Fibroblast of mammary gland (primary cell): ENCODE measurements around the gene GZMB.
"Not testable (repeated sequence)": the region's sequence is repeated elsewhere in the genome, so short reads cannot be mapped to it uniquely, and the experiment has no call there.

Experiments
- DNase-seq: peaks from one replicate; pipeline ENCODE4 v3.0.0-alpha.2; 2010; ENCODE audit warnings: low read depth
- H3K4me3 ChIP-seq: 2 replicates; pipeline ENCODE4 v1.5.1; 2011; ENCODE audit warnings: low read depth, mild to moderate bottlenecking, low read length, moderate library complexity; ENCODE audit not compliant: control insufficient read depth
- TF ChIP-seq, protein P1 (sequence below): conservative IDR thresholded peaks from 2 replicates; pipeline ENCODE4 v1.5.1; 2011; ENCODE audit warnings: low read depth, low read length, inconsistent platforms; ENCODE audit not compliant: control insufficient read depth, insufficient read depth

Gene GZMB

DNA sequence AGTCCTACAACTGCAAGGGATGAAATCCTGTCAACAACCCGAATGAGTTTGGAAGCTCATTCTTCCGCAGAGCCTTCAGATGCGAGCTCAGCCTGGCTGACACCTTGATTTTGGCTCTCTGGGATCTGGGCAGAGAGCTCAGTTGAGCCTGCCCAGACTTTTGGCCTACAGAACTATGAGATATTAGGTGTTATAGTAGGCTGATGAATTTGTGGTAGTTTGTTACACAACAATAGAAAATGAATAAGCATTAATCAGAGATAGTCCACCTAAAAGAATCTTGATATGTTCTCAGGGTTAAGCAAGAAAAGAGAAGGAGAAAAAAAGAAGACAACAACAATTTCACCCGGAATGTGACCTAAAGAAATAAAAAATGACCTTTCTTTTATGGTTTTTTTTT lies 30.4 kb upstream of the GZMB start:
- H3K4me3 ChIP-seq, result no peak overlapping the region
- TF ChIP-seq, protein P1, sequence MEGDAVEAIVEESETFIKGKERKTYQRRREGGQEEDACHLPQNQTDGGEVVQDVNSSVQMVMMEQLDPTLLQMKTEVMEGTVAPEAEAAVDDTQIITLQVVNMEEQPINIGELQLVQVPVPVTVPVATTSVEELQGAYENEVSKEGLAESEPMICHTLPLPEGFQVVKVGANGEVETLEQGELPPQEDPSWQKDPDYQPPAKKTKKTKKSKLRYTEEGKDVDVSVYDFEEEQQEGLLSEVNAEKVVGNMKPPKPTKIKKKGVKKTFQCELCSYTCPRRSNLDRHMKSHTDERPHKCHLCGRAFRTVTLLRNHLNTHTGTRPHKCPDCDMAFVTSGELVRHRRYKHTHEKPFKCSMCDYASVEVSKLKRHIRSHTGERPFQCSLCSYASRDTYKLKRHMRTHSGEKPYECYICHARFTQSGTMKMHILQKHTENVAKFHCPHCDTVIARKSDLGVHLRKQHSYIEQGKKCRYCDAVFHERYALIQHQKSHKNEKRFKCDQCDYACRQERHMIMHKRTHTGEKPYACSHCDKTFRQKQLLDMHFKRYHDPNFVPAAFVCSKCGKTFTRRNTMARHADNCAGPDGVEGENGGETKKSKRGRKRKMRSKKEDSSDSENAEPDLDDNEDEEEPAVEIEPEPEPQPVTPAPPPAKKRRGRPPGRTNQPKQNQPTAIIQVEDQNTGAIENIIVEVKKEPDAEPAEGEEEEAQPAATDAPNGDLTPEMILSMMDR, result no peak
- DNase-seq, result no peak

DNA sequence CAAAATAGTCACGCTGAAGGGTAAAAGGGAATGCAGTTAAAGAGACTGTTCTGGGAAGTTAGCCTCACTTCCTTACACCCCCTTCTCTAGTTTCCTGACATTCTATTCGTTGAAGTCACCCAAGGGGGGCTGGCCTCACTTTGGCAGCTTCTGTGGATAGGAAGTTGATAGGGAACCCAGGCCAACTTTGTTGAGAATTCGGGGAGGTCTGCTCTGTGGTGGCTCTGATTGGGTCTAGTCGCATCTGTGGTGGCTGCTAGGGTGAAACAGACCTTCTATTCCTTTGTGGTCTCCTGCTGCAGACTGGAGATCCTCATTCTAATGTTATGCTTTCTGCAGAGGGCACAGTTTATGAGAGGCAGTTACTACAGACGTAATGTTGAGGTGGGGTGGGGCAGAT lies 28.8 kb upstream of the GZMB start:
- no peak for DNase-seq
- H3K4me3 ChIP-seq, result no peak overlapping the region
- TF ChIP-seq, protein P1, result no peak

DNA sequence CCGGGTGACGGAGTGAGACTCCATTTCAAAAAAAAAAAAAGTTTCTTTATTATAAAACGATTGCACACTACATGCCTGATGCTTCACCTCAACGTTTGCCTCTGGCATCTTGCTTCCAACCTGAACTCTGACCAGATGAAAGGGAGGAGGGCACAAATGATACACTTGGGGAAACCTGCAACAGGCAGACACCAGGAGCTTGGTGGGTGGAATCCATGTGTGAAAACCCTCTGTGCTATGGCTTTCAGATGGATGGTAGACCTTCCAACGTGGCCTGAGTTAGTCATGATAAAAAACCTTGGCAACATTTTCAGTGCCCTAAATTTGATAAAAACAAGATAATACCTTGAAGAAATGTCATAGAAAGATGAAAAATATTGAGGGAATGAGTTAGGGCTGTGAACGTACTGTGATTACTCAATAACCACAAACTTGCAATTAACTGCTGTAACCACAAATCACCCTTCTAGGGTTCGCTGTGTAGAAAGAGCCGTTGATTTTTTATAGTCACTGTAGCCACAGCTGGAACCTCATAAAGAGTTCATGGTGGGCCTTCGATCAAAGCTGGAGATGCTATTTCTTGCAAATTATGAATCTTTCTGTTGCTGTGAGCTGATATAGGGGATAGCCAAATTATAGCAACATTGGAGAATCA lies 26.1 kb upstream of the GZMB start:
- TF ChIP-seq, protein P1, result no peak
- no peak overlapping the region for H3K4me3 ChIP-seq
- no peak for DNase-seq

DNA sequence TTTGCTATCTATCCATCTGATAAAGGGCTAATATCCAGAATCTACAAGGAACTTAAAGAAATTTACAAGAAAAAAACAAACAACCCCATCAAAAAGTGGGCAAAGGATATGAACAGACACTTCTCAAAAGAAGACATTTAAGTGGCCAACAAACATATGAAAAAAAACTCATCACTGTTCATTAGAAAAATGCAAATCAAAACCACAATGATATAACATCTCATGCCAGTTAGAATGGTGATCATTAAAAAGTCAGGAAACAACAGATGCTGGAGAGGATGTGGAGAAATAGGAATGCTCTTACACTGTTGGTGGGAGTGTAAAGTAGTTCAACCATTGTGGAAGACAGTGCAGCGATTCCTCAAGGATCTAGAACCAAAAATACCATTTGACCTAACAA lies 14.4 kb upstream of the GZMB start:
- DNase-seq, H3K4me3 ChIP-seq: not testable (repeated sequence)

DNA sequence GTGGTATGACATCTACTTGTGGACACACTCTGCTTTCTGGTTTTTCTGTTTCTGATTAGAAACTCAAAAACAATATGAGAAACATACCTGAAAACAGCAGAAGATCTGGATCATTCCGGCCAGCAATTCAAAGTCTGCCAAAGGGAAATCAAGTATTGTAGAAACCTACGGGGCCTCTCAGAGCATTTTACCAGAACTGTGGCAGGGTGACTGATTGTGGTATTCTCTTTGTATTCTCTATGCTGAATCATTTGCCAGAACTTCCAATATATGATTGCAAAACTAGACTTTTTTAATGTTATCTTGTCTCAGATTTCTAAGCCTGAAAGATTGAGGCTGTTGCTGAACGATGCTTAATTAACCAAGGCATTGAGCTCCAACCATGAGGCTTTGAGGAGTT lies 5.9 kb upstream of the GZMB start:
- no peak overlapping the region for H3K4me3 ChIP-seq
- DNase-seq, result no peak
- TF ChIP-seq, protein P1, result no peak

DNA sequence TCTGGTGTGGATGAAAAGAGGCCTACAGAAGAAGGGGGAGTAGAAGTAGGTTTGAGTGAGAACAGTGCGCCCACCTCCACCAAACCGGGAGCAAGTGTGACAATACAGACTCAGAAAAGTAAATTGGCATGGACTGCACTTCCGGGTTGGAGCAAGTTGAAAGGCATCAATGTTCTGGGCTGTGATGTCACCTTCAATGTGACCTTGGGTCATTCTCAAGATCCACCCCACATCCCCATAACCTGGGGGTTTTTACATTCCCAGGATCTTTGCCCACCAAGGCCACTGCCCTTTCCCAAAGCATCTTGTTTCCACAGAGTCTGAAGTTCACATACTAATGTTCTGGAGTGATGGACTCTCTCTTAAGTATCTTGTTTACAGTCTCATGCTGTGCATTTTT lies 5.3 kb upstream of the GZMB start:
- DNase-seq, result no peak
- no peak overlapping the region for H3K4me3 ChIP-seq
- TF ChIP-seq, protein P1, result no peak

DNA sequence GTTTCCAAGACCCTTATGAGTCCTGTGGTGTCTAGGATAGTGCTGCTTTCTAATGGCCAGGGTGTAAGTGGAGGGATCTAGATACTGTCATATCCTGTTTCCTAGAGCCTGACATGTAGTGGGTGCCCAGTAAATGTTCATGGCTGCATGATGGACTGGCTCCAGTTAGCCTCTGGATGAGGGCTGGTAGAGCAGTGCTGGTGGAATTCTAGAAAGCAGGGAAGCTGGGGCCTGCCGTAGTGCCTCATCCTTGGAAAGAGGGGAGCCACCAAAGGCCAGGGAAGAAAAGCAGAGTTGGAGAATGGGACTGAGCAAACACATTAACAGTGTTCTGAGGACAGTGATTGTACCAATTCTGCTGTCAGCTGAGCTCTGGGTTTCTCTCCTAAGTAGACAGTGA lies 637 bp downstream of the GZMB start:
- TF ChIP-seq, protein P1, result no peak
- DNase-seq, result no peak
- H3K4me3 ChIP-seq, result no peak overlapping the region
